HFF-Myc (cell line): ENCODE results near the gene RNF167.
"Not testable (repeated sequence)": the region's sequence is repeated elsewhere in the genome, so short reads cannot be mapped to it uniquely, and the experiment has no call there.

ENCODE experiments used
- DNase-seq: peaks from one replicate; pipeline ENCODE4 v3.0.0-alpha.2; 2011; ENCODE audit warnings: low read depth; ENCODE audit errors: extremely low read depth
- H3K4me3 ChIP-seq: replicated peaks from 2 replicates; pipeline ENCODE4 v1.5.1; 2011; ENCODE audit warnings: low read depth, mild to moderate bottlenecking, control low read depth, low read length
- CTCF ChIP-seq: IDR thresholded peaks from 2 replicates; pipeline ENCODE4 v1.5.1; 2012; ENCODE audit warnings: mild to moderate bottlenecking, low read depth, low read length, control low read depth; ENCODE audit errors: missing control alignments

Gene RNF167

GRCh38 chr17:4903051-4903818, 36.8 kb upstream of the RNF167 start, which contains the start of gene CHRNE:
Gene CHRNE (minus strand): TSS chr17:4903098. CDS start chr17:4903063, 35 bp downstream.
- peak; percentile 74 for TF ChIP-seq CTCF
- DNase-seq: peak; percentile 62
- no peak within 1 kb of the TSS for H3K4me3 ChIP-seq

- DNase-seq, H3K4me3 ChIP-seq: not testable (repeated sequence)
Measured at GRCh38 chr17:4906642-4907041, 33.4 kb upstream of the RNF167 start.

GRCh38 chr17:4908301-4908700, 31.8 kb upstream of the RNF167 start:
- H3K4me3 ChIP-seq: no peak overlapping the region
- DNase-seq: no peak
- TF ChIP-seq CTCF: no peak

GRCh38 chr17:4908711-4909496, 31.2 kb upstream of the RNF167 start:
- H3K4me3 ChIP-seq: no peak overlapping the region
- peak; percentile 78 for TF ChIP-seq CTCF
- DNase-seq: peak; percentile 74

- DNase-seq: no peak
- no peak overlapping the region for H3K4me3 ChIP-seq
- no peak for TF ChIP-seq CTCF
Measured at GRCh38 chr17:4913994-4914393, 26.1 kb upstream of the RNF167 start.

GRCh38 chr17:4914551-4914950, 25.5 kb upstream of the RNF167 start:
- H3K4me3 ChIP-seq, DNase-seq: not testable (repeated sequence)

- TF ChIP-seq CTCF: no peak
- no peak overlapping the region for H3K4me3 ChIP-seq
- no peak for DNase-seq
Measured at GRCh38 chr17:4919511-4920047, 20.5 kb upstream of the RNF167 start.
